Retinal pigment epithelial cell (primary cell): Measurements from ENCODE around the gene GNS.

ENCODE experiments used
- DNase-seq: peaks from one replicate; pipeline ENCODE4 v3.0.0-alpha.2; 2010; ENCODE audit warnings: low read depth
- H3K4me3 ChIP-seq: 2 replicates; pipeline ENCODE4 v1.5.1; 2011; ENCODE audit warnings: mild to moderate bottlenecking, low read length, control low read depth, moderate library complexity
- TF ChIP-seq, protein P1 (sequence below): conservative IDR thresholded peaks from 2 replicates; pipeline ENCODE4 v1.5.1; 2011; ENCODE audit warnings: low read depth, low read length, control low read depth, inconsistent platforms

GNS gene

GRCh38 chr12:64724201-64724745 lies 34.9 kb downstream of the GNS start:
- TF ChIP-seq, protein P1, sequence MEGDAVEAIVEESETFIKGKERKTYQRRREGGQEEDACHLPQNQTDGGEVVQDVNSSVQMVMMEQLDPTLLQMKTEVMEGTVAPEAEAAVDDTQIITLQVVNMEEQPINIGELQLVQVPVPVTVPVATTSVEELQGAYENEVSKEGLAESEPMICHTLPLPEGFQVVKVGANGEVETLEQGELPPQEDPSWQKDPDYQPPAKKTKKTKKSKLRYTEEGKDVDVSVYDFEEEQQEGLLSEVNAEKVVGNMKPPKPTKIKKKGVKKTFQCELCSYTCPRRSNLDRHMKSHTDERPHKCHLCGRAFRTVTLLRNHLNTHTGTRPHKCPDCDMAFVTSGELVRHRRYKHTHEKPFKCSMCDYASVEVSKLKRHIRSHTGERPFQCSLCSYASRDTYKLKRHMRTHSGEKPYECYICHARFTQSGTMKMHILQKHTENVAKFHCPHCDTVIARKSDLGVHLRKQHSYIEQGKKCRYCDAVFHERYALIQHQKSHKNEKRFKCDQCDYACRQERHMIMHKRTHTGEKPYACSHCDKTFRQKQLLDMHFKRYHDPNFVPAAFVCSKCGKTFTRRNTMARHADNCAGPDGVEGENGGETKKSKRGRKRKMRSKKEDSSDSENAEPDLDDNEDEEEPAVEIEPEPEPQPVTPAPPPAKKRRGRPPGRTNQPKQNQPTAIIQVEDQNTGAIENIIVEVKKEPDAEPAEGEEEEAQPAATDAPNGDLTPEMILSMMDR, result no peak
- H3K4me3 ChIP-seq, result no peak overlapping the region
- DNase-seq, result no peak

GRCh38 chr12:64723630-64724029 lies 35.6 kb downstream of the GNS start:
- TF ChIP-seq, protein P1, result no peak
- no peak for DNase-seq
- no peak overlapping the region for H3K4me3 ChIP-seq

DNA sequence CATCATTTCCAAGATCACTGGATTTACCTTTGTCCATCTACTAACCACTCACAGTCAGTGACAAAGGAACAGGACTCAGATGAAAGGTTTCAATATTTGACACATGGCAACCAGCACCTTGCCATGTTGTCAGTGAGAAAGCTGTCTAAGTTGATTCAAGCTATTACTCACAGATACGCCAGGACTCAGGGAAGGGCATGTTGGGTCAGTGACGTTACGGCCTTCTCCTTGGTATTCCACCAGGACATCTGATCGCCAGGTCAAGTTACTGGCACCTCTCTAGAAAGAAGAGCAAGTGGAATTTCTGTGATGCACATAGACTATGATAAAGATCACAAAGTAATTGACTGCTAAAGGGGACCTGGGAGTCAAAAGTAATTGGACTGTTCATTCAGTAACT lies 36.4 kb downstream of the GNS start:
- TF ChIP-seq, protein P1, result no peak
- no peak for DNase-seq
- H3K4me3 ChIP-seq, result no peak overlapping the region

DNA sequence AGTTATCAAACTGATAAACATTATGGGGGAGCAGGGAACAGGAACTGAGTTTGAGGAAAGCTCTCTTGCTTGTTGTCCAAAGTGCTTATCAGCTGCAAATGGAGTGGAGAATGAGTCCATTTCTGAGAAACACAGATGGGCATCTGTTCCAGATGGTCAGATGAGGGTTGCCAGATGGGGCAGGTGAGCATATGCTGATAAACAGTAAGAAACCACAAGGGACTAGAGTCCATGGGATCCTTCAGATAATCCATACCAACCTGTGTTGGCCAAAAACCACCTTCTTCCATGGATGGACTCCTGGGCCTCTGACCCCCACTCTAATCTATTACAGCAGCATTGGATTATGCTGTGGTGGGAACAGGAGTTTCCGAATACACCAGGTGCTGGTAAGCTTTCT lies 38.3 kb downstream of the GNS start:
- no peak for DNase-seq
- TF ChIP-seq, protein P1, result no peak
- H3K4me3 ChIP-seq, result no peak overlapping the region

DNA sequence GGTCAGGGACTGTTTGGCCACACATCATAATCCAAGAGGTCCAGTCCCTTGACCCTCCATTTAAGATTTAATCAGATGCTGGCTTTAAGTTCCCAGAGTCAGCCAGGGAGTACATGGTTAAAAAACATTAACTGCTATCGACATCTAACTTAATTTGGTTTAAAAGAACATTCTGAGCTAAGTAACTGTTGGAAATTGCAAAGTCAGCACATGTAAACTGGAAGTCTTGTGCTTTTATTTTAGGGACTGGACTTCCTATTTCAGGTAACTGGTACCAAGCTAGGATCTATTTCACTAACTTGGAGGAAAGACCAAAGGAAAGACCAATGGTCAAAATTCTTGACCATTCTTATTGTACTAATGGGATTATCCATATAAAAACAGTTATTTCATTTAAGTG lies 40.6 kb downstream of the GNS start:
- no peak overlapping the region for H3K4me3 ChIP-seq
- DNase-seq, result no peak
- TF ChIP-seq, protein P1, result no peak

DNA sequence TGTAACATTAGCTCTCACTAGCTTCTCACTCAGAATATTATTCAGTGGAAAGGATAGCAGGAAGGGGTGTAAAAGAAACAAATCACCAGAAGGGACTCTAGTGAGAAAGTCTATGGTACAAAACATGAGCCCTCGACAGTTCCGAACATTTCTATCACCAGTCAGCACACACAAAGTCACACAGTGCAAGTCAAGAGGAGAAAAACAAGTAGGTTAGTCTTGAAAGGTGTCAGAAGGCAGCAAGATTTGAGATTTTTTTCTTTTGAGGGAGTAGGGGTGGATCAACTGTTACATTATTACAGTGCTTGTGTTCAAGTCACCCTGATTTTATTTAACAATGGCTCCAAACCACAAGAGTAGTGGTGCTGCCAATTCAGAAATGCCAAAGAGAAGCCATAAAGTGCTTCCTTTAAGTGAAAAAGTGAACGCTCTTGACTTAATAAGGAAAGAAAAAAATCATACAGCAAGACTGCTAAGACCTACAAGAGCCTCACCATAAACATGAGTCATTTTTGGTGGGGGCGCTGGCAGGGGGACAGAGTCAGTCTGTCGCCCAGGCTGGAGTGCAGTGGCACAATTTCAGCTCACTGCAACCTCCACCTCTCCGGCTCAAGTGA lies 42.3 kb downstream of the GNS start:
- no peak overlapping the region for H3K4me3 ChIP-seq
- no peak for DNase-seq
- TF ChIP-seq, protein P1, result no peak

- H3K4me3 ChIP-seq, result no peak overlapping the region
- DNase-seq, result no peak
- TF ChIP-seq, protein P1, result no peak
These were observed 42.8 kb downstream of the GNS start for GRCh38 chr12:64716371-64716770.
